ENCODE measurements around the gene CDKN2AIP. TPM values are rescaled to one million over a fixed set of nuclear protein-coding genes. Genes with fewer than 3 reads are reported as not detected.
"Not testable (repeated sequence)": the region's sequence is repeated elsewhere in the genome, so short reads cannot be mapped to it uniquely, and the experiment has no call there.

The CDKN2AIP gene
- total and polyA plus RNA-seq, 2 donors (not counting 1 experiment from before 2014, with no cell fraction given) = 13.6 to 36.0 TPM

GRCh38 chr4:183478123-183478522 lies 33.7 kb downstream of the CDKN2AIP start:
- WGBS (ENCODE audit: insufficient coverage) = 82% methylated on average over 4 of the region's 5 CpGs
- Histone ChIP-seq H3K9me3 (ENCODE audit: control extremely low read depth in 1 of 3, control insufficient read depth in 2 of 3, insufficient read depth in 1 of 3, low read length in 2 of 3) (no peaks in the 10 kb centered on the region), H3K27ac (ENCODE audit: low read length in 2 of 2) (no peak overlapping the region), H4K20me1 (ENCODE audit: control insufficient read depth, insufficient read depth, low read length, poor library complexity, severe bottlenecking) (no peaks in the 10 kb centered on the region), H3K4me3 (ENCODE audit: control extremely low read depth in 1 of 5, extremely low read depth in 1 of 5, insufficient read depth in 1 of 5, low read depth in 2 of 5, low read length in 4 of 5) (no peak overlapping the region), H3K79me2 (ENCODE audit: control insufficient read depth, insufficient read depth, low read length) (no peaks in the 10 kb centered on the region), H3K9ac (ENCODE audit: low read length) (no peak overlapping the region), H3K4me1 (ENCODE audit: control insufficient read depth in 2 of 2, insufficient read depth in 2 of 2, low read length in 2 of 2) (no peaks in the 10 kb centered on the region), H3K27me3 (replicated peaks in 1 of 4; ENCODE audit: control extremely low read depth in 1 of 4, control insufficient read depth in 3 of 4, insufficient read depth in 4 of 4, low read length in 3 of 4) (no peaks in the 10 kb centered on the region), H3K36me3 (replicated peaks in 1 of 2; ENCODE audit: control extremely low read depth in 1 of 2, control insufficient read depth in 1 of 2, extremely low read depth in 1 of 2, insufficient read depth in 2 of 2, low read length in 1 of 2) (no peaks in the 10 kb centered on the region), H3K4me2 (replicated peaks; ENCODE audit: low read depth, low read length, poor library complexity, severe bottlenecking) (no peak overlapping the region), H2AFZ (ENCODE audit: insufficient read depth, low read depth, low read length, poor library complexity, severe bottlenecking) (no peak overlapping the region)
- Mint-ChIP-seq H3K4me3 (no peak overlapping the region), H3K27ac (no peak overlapping the region), H3K4me1 (no peaks in the 10 kb centered on the region), H3K9me3 (ENCODE audit: insufficient read depth) (no peaks in the 10 kb centered on the region), H3K27me3 (no peaks in the 10 kb centered on the region)
- ChIA-PET POLR2A (no interaction called here), CTCF (no interaction called here)
- intact Hi-C loops (cut with micrococcal nuclease) = no loop called here
- ATAC-seq (ENCODE audit: low read depth) (no peak), DNase-seq (no peak)
- no peak for TF ChIP-seq CTCF (IDR thresholded peaks at IDR 0.05)
- no peak for TF ChIP-seq EZH2 (IDR thresholded peaks at IDR 0.05; ENCODE audit: borderline replicate concordance, insufficient read depth, low read depth, low read length, poor library complexity, severe bottlenecking)

GRCh38 chr4:183478926-183479325 lies 34.5 kb downstream of the CDKN2AIP start:
- Mint-ChIP-seq H3K27ac (no peak overlapping the region), H3K4me1 (no peaks in the 10 kb centered on the region), H3K27me3 (no peaks in the 10 kb centered on the region), H3K9me3 (ENCODE audit: insufficient read depth) (no peaks in the 10 kb centered on the region), H3K4me3 (no peak overlapping the region)
- H3K27me3 ChIP-seq (replicated peaks in 1 of 4; ENCODE audit: control extremely low read depth in 1 of 4, control insufficient read depth in 3 of 4, insufficient read depth in 4 of 4, low read length in 3 of 4) = no peaks in the 10 kb centered on the region
- no peak for DNase-seq
- POLR2A ChIA-PET = no interaction called here
- intact Hi-C loops (cut with micrococcal nuclease) = no loop called here
- no peak for TF ChIP-seq EZH2 (IDR thresholded peaks at IDR 0.05; ENCODE audit: borderline replicate concordance, insufficient read depth, low read depth, low read length, poor library complexity, severe bottlenecking)
- no peak for TF ChIP-seq CTCF (IDR thresholded peaks at IDR 0.05)
- no peaks in the 10 kb centered on the region for H3K9me3 ChIP-seq (ENCODE audit: control extremely low read depth in 1 of 3, control insufficient read depth in 2 of 3, insufficient read depth in 1 of 3, low read length in 2 of 3)
- WGBS (ENCODE audit: insufficient coverage) = 100% methylated on average over 1 of the region's 2 CpGs
- H3K4me3 ChIP-seq (ENCODE audit: control extremely low read depth in 1 of 5, extremely low read depth in 1 of 5, insufficient read depth in 1 of 5, low read depth in 2 of 5, low read length in 4 of 5) = no peak overlapping the region
- no peak for ATAC-seq (ENCODE audit: low read depth)
- H3K4me1 ChIP-seq (ENCODE audit: control insufficient read depth in 2 of 2, insufficient read depth in 2 of 2, low read length in 2 of 2) = no peaks in the 10 kb centered on the region
- CTCF ChIA-PET = no interaction called here
- H3K36me3 ChIP-seq (replicated peaks in 1 of 2; ENCODE audit: control extremely low read depth in 1 of 2, control insufficient read depth in 1 of 2, extremely low read depth in 1 of 2, insufficient read depth in 2 of 2, low read length in 1 of 2) = no peaks in the 10 kb centered on the region
- H4K20me1 ChIP-seq (ENCODE audit: control insufficient read depth, insufficient read depth, low read length, poor library complexity, severe bottlenecking) = no peaks in the 10 kb centered on the region
- H2AFZ ChIP-seq (ENCODE audit: insufficient read depth, low read depth, low read length, poor library complexity, severe bottlenecking) = no peak overlapping the region
- no peaks in the 10 kb centered on the region for H3K79me2 ChIP-seq (ENCODE audit: control insufficient read depth, insufficient read depth, low read length)
- no peak overlapping the region for H3K4me2 ChIP-seq (replicated peaks; ENCODE audit: low read depth, low read length, poor library complexity, severe bottlenecking)
- H3K9ac ChIP-seq (ENCODE audit: low read length) = no peak overlapping the region
- H3K27ac ChIP-seq (ENCODE audit: low read length in 2 of 2) = no peak overlapping the region

- CTCF ChIA-PET; H3K9me3 ChIP-seq (ENCODE audit: control extremely low read depth in 1 of 3, control insufficient read depth in 2 of 3, insufficient read depth in 1 of 3, low read length in 2 of 3); ATAC-seq (ENCODE audit: low read depth); H3K27me3 ChIP-seq (replicated peaks in 1 of 4; ENCODE audit: control extremely low read depth in 1 of 4, control insufficient read depth in 3 of 4, insufficient read depth in 4 of 4, low read length in 3 of 4); H3K4me2 ChIP-seq (replicated peaks; ENCODE audit: low read depth, low read length, poor library complexity, severe bottlenecking); H3K79me2 ChIP-seq (ENCODE audit: control insufficient read depth, insufficient read depth, low read length); H3K9me3 Mint-ChIP-seq (ENCODE audit: insufficient read depth); H4K20me1 ChIP-seq (ENCODE audit: control insufficient read depth, insufficient read depth, low read length, poor library complexity, severe bottlenecking); H3K4me1 Mint-ChIP-seq; H3K4me3 Mint-ChIP-seq; H3K27ac Mint-ChIP-seq; POLR2A ChIA-PET; H3K27me3 Mint-ChIP-seq; H3K9ac ChIP-seq (ENCODE audit: low read length); H2AFZ ChIP-seq (ENCODE audit: insufficient read depth, low read depth, low read length, poor library complexity, severe bottlenecking); intact Hi-C loops (cut with micrococcal nuclease); H3K4me3 ChIP-seq (ENCODE audit: control extremely low read depth in 1 of 5, extremely low read depth in 1 of 5, insufficient read depth in 1 of 5, low read depth in 2 of 5, low read length in 4 of 5); H3K4me1 ChIP-seq (ENCODE audit: control insufficient read depth in 2 of 2, insufficient read depth in 2 of 2, low read length in 2 of 2); H3K27ac ChIP-seq (ENCODE audit: low read length in 2 of 2); DNase-seq; H3K36me3 ChIP-seq (replicated peaks in 1 of 2; ENCODE audit: control extremely low read depth in 1 of 2, control insufficient read depth in 1 of 2, extremely low read depth in 1 of 2, insufficient read depth in 2 of 2, low read length in 1 of 2): not testable (repeated sequence)
- WGBS (ENCODE audit: insufficient coverage) = 97% methylated on average over 19 of the region's 33 CpGs
Observed at GRCh38 chr4:183482515-183483095, 38.2 kb downstream of the CDKN2AIP start.
